ENCODE data around the gene SOWAHA.

SOWAHA gene

DNA sequence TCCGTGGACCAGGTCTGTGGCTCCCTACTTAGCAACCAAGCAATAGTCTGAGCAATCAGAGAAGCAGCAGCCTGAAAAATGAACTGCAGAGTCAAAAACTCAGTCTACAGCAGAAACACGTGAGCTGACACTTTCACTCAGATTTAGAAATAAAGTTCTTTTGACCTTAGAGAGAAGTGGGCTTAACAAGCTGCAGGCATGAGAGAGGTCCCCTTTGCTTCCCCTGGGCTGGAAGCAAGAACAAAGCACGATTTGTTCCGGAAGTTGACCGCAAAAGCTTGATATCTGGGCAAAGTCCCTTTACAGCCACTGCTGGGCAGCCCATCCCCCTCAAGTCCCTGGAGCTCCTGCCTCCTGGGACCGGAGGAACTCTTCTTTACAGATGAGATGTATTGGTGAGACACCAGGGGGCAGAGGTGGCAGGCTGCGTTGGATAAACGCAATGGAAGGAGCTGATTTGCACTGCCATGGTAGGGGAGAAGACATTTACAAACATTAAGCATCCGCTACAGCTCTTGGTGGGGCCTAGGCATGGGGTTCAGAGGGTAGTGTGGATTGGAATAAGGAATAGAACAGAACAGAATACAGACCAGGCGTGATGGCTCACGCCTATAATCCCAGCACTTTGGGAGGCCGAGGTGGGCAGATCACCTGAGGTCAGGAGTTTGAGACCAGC, 5.8 kb upstream of the SOWAHA start:
- DNase-seq (ENCODE audit: low read depth) = no peak
- no peak overlapping the region for H3K4me3 ChIP-seq (ENCODE audit: control insufficient read depth, low read depth, low read length)
- TF ChIP-seq CTCF (IDR thresholded peaks at IDR 0.05; ENCODE audit: control insufficient read depth, insufficient read depth, low read depth, low read length, missing control alignments) = no peak

DNA sequence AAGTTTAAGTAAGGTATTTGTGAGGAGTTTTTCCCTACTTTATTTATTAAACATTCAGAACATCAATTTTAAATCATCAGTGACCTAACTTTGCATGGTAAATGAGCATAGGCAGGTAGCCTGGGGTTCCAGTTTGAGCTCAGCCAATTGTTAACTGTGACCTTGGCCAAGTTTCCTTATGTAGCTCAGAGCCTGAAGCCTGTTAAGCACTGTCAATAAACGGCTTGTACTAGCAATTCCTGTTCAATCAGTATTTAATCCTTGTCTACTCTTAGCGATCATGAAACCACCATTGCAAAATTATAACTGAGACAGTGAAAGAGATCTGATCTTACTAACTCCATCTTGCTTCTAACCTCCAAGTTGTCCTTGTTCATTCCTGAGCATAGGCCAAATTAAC, 4.7 kb upstream of the SOWAHA start:
- no peak overlapping the region for H3K4me3 ChIP-seq (ENCODE audit: control insufficient read depth, low read depth, low read length)
- DNase-seq (ENCODE audit: low read depth) = no peak
- no peak for TF ChIP-seq CTCF (IDR thresholded peaks at IDR 0.05; ENCODE audit: control insufficient read depth, insufficient read depth, low read depth, low read length, missing control alignments)

DNA sequence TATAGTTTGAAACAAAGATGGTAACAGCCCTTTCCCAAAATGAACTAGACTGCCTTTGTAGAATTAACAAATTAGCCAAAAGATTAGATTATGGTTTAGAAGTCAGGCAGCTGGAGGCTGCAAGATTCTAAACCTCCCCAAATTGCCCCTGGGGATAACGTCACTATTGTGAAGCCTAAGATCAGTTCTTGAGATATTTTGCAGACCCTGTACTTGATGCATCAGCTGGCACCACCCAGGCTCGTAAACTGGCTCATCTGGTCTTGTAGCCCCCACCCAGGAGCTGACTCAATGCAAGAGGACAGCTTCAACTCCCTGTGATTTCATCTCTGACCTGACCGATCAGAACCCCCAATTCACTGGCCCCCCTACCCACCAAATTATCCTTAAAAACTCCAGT, 4.2 kb upstream of the SOWAHA start:
- no peak for TF ChIP-seq CTCF (IDR thresholded peaks at IDR 0.05; ENCODE audit: control insufficient read depth, insufficient read depth, low read depth, low read length, missing control alignments)
- no peak for DNase-seq (ENCODE audit: low read depth)
- no peak overlapping the region for H3K4me3 ChIP-seq (ENCODE audit: control insufficient read depth, low read depth, low read length)

DNA sequence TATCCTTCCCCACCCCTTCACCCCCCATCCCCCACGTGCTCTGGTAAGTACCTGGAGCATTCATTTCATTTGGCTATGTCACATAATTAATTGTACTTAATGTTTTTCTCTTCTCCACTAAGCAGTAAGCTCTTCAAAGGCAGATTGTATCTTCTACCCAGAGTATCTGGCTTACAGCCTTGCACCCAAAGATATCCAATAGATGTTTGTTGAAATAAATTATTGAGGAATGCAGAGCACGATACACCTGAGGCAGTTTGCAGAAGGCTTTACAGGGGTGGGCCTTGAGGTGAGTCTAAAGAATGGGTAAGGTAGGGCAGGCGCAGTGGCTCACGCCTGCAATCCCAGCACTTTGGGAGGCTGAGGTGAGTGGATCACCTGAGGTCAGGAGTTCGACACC, 2.5 kb upstream of the SOWAHA start:
- no peak for TF ChIP-seq CTCF (IDR thresholded peaks at IDR 0.05; ENCODE audit: control insufficient read depth, insufficient read depth, low read depth, low read length, missing control alignments)
- DNase-seq (ENCODE audit: low read depth) = no peak
- H3K4me3 ChIP-seq (ENCODE audit: control insufficient read depth, low read depth, low read length) = no peak overlapping the region

DNA sequence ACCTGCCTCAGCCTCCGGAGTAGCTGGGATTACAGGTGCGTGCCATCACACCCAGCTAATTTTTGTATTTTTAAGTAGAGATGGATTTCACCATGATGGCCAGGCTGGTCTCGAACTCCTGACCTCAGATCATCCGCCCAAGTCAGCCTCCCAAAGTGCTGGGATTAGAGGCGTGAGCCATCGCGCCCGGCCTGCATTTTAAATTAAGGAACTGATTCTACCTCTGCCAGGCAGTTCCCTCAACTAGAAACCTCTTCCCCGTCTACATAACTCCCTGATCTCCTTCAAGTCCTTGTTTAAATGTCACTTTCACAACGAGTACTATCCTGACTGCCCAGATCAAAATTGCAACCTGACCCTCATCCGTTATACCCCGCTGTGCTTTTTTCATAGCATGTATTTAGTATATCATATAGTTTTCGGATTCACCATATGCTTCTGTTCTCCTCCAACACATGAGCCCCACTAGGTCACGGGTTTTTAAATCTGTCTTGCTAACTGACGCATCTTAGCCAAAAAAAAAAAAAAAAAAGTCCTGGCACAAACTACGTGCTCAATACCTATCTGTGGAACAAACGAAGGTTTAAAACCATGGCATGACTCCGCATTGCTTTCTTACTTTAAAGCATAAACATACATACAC, 858 bp upstream of the SOWAHA start:
- TF ChIP-seq CTCF (IDR thresholded peaks at IDR 0.05; ENCODE audit: control insufficient read depth, insufficient read depth, low read depth, low read length, missing control alignments) = no peak
- no peak overlapping the region for H3K4me3 ChIP-seq (ENCODE audit: control insufficient read depth, low read depth, low read length)
- no peak for DNase-seq (ENCODE audit: low read depth)

GRCh38 chr5:132813599-132814502, 749 bp downstream of the SOWAHA start:
- no peak for DNase-seq (ENCODE audit: low read depth)

More at GRCh38 chr5:132813599-132814502, 749 bp downstream of the SOWAHA start:
- H3K4me3 ChIP-seq (ENCODE audit: control insufficient read depth, low read depth, low read length) = no peak overlapping the region
- no peak for TF ChIP-seq CTCF (IDR thresholded peaks at IDR 0.05; ENCODE audit: control insufficient read depth, insufficient read depth, low read depth, low read length, missing control alignments)

Measured in AG09309 (cell line).